ENCODE results near the gene ITGA6.
"Not testable (repeated sequence)": the region's sequence is repeated elsewhere in the genome, so short reads cannot be mapped to it uniquely, and the experiment has no call there.

ITGA6 gene

GRCh38 chr2:172518995-172519394, 91.6 kb downstream of the ITGA6 start:
- no peak for DNase-seq (ENCODE audit: low spot score)

DNA sequence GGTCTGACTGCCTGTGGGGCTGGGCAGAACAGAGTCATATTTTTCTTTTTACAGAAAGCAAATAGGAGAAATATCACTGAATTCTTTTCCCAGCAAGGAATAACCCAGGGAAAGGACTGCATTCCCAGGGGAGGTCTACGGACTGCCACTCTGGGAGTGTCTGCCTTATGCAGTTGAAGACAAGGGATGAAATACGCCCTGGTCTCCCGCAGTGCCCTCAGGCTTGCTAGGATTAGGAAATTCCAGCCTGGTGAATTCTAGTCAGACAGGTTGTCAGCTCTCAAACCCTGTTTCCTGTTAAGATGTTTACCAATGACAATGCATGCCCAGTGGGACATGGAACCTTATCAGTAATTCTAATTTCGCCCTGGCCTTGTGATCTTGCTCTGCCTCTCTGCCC, 98.2 kb downstream of the ITGA6 start:
- no peak for DNase-seq (ENCODE audit: low spot score)

DNA sequence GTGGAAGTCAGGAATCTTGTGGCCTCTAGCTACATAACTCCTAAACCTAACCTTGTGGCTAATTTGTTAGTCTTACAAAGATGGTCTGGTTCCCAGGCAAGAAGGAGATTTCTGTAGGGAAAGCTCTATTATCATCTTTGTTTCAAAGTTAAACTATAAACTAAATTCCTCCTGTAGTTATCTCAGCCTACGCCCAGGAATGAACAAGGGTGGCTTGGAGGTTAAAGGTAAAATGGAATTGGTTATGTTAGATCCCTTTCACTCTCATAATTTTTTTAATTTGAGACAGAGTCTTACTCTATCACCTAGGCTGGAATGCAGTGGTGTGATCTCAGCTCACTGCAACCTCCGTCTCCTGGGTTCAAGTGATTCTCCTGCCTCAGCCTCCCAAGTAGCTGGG, 103.9 kb downstream of the ITGA6 start:
- DNase-seq (ENCODE audit: low spot score) = no peak

GRCh38 chr2:172532461-172532860, 105.1 kb downstream of the ITGA6 start:
- DNase-seq (ENCODE audit: low spot score) = not testable (repeated sequence)

- no peak for DNase-seq (ENCODE audit: low spot score)
Measured at GRCh38 chr2:172533687-172534086, 106.3 kb downstream of the ITGA6 start.

GRCh38 chr2:172535119-172535518, 107.7 kb downstream of the ITGA6 start:
- DNase-seq (ENCODE audit: low spot score) = no peak

- not testable (repeated sequence) for DNase-seq (ENCODE audit: low spot score)
Measured at GRCh38 chr2:172537851-172538250, 110.5 kb downstream of the ITGA6 start.

GRCh38 chr2:172539767-172540166, 112.4 kb downstream of the ITGA6 start:
- DNase-seq (ENCODE audit: low spot score) = no peak

GRCh38 chr2:172540421-172540820, 113.0 kb downstream of the ITGA6 start:
- no peak for DNase-seq (ENCODE audit: low spot score)

DNA sequence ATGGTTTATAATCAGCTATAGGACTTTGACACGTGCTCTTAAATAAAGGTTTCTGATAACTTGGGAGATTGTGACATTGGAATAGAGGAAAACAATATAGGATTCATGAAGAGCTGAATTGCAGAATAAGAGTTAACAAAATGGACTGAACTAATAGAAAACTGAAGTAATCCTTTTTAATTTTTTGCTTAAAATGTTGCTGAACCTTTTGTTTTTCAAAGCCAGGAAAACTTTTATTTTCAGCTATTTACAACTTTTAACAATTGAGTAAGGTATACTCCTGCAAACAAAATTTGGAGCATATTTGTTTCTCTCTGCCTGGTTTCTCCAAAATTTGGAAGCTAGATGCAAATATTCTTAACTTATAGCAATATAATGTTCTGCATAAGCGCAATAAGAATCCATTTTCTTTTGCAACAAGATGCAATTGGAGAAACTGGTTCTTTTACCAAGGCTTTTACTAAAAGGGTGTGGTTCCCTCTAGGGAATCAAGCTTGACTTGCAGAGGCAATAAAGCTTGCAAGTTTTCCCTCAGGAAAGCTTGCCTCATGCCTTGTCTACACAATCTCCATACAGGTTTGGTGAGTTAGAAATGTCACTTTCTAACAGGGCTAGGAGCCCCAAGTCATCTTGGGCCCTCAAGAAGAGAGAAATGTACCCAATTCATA, 118.2 kb downstream of the ITGA6 start:
- DNase-seq (ENCODE audit: low spot score) = no peak

GRCh38 chr2:172549131-172549530, 121.7 kb downstream of the ITGA6 start:
- no peak for DNase-seq (ENCODE audit: low spot score)

DNA sequence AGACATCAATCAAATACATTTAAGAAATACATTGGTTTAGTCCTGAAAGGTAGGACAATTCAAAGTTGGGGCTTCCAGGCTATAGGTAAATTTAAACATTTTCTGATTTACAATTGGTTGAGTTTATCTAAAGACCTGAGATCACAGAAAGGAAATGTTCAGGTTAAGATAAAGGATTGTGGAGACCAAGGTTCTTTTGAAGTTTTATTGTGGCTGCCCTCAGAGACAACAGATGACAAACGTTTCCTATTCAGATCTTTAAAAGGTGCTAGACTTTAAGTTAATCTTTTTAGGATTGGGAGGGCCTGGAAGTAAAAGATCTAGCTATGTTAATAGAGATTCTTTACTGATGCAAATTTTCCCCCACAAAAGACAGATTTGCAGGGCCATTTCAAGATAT, 122.4 kb downstream of the ITGA6 start:
- DNase-seq (ENCODE audit: low spot score) = not testable (repeated sequence)

DNA sequence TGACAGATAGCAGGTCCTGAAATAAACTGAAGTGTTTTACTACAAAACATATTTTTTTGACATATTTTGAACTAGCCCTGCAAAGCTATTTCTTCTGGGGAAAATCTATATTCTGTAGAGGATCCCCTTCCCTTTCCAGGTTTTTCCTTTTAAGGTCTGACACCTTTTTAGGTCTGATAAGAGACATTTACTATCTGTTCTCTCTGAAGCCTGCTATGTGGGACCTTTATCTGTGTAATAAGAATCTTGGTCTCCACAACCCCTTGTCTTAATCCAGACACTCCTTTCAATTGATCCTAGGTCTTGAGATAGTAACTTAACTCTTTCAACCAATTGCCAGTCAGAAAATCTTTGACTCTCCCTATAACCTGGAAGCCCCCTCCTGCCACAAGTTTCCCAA, 123.0 kb downstream of the ITGA6 start:
- DNase-seq (ENCODE audit: low spot score) = no peak

DNA sequence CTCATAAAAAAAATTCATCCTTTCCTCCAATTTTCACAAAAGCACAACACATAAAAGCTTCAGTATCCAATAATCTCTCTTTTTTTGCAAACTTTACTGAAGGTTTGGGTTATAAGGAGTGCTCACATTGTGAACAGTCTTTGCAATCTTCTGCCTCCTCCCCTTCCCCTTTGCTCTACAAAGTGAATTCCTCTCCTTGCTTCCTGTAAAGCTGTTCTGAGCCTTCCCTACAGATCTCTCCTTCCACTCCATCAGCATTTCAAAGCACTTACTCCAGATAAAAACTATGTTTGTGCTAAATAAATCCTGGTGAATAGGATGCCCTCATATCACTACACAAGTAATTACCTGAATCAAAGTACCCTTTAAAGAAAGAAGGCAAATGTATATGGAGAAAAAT, 123.9 kb downstream of the ITGA6 start:
- no peak for DNase-seq (ENCODE audit: low spot score)

DNA sequence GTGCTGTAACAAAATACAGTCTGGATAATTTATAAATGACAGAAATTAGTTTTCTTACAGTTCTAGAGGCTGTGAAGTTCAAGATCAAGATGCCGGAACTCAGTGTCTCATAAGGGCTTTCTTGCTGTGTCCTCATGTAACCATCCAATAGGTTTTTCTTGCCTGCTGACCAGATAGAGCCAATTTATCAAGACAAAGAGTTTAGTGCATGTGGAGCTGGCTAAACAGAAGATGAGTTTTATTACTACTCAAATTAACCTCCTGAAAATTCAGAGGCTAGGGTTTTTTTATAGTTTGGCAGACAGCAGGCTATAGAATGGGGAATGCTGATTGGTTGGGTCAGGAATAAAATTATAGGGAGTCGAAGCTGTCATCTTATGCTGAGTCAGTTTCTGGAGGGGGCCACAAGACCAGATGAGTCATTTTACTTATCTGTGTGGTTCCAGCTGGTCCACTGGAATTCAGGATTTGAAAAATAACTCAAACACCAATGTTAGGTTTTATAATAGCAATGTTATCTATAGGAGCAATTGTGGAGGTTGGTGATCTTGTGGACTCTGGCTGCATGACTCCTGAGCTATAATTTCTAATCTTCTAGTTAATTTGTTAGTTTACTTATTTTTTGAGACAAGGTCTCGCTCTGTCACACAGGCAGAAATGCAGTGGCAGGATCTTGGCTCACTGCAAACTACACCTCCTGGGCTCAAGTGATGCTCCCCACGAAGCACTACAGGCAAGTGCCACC, 125.3 kb downstream of the ITGA6 start:
- peak; percentile 56 for DNase-seq (ENCODE audit: low spot score)

- no peak for DNase-seq (ENCODE audit: low spot score)
Measured at GRCh38 chr2:172554352-172555271, 127.2 kb downstream of the ITGA6 start.

GRCh38 chr2:172555272-172555521, 127.8 kb downstream of the ITGA6 start:
- DNase-seq (ENCODE audit: low spot score) = no peak
